Measurements from ENCODE around the gene RNF38.
"Not testable (repeated sequence)": the region's sequence is repeated elsewhere in the genome, so short reads cannot be mapped to it uniquely, and the experiment has no call there.

Gene RNF38

DNA sequence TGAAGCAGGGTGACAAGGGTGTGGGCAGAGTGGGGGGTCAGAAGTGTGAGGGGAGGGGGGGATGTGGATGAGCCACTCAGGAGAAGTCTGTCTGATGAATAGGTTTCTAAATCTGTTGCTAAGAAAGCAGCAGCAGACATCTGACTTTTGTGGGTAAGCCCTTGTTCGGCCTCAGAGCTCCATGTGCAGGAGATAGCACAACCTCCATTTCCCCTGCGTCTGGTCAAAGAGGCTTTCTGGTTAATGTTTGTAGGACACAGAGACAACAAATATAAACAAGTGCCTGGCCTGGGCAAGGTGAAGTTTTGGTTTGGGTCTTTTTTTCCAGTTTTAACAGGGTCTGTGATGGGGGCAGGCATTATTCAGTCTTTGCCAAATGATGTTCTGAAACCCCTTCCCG, 84.8 kb downstream of the RNF38 start:
- Histone ChIP-seq H3K9ac (ENCODE audit: low read length) (no peak overlapping the region), H3K4me3 (ENCODE audit: low read depth in 1 of 2, low read length in 2 of 2) (no peak overlapping the region), H3K9me3 (ENCODE audit: low read length) (no peaks in the 10 kb centered on the region), H3K27me3 (ENCODE audit: control insufficient read depth in 1 of 2, insufficient read depth in 2 of 2, low read length in 2 of 2) (no peaks in the 10 kb centered on the region), H3K27ac (ENCODE audit: low read depth, low read length) (no peak overlapping the region), H3K36me3 (ENCODE audit: insufficient read depth, low read length) (no peaks in the 10 kb centered on the region), H3K4me1 (ENCODE audit: insufficient read depth, low read length) (no peaks in the 10 kb centered on the region)

DNA sequence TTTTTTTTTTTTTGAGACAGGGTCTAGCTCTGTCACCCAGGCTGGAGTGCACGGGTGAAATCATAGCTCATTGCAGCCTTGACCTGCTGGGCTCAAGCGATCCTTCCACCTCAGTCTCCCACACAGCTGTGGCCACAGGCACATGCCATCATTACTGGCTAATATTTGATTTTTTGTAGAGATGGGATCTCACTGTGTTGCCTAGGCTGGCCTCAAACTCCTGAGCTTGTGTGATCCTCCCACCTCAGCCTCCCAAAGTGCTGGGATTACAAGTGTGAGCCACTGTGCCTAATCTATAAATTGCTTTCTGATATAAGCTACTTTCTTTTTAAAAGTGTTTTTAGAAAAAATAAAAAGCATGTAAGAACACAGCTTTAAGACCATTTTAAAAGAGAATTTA, 85.3 kb downstream of the RNF38 start:
- Histone ChIP-seq H3K27me3 (ENCODE audit: control insufficient read depth in 1 of 2, insufficient read depth in 2 of 2, low read length in 2 of 2) (no peaks in the 10 kb centered on the region), H3K4me3 (ENCODE audit: low read depth in 1 of 2, low read length in 2 of 2) (no peak overlapping the region), H3K36me3 (ENCODE audit: insufficient read depth, low read length) (no peaks in the 10 kb centered on the region), H3K9ac (ENCODE audit: low read length) (no peak overlapping the region), H3K27ac (ENCODE audit: low read depth, low read length) (no peak overlapping the region), H3K4me1 (ENCODE audit: insufficient read depth, low read length) (no peaks in the 10 kb centered on the region), H3K9me3 (ENCODE audit: low read length) (no peaks in the 10 kb centered on the region)

DNA sequence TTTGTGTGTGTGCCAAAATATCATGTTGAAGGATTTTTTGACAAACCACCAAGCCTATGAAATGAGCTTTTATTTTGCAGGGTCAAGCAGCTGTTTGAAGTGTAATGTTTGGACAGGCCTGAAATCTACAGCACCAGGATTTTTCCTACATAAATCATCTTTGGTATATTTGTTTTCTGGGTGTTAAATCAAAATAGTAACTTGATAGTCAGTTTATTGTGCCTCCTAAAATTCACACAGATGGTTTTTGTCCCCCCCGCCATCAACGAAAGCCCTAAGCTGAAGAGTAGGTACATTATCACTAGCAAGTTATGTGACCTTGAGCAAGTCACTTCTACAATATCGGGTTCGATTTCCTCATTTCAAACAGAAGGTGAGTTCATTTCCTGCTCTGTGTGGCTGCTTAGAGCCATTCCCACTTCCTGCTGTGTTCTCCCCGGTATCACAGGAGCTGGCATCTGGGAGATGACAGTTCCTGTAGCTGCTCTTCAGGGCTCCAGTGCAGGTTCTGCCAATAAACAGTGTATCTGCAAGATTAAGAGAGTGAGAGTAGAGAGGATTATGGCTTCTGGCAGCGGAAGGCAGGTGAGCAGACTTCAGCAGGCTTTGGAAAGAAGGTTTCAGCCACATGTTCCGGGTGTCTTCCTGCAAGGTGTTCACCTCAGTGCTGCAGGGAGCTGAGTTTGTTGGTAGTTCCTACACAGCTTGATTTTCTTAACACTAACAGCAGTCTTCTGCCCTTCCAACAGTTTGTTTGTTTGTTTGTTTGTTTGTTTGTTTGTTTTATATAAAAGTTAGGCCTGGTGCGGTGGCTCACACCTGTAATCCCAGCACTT, 93.4 kb downstream of the RNF38 start:
- H3K4me3 ChIP-seq (ENCODE audit: low read depth in 1 of 2, low read length in 2 of 2), result no peak overlapping the region
- no peaks in the 10 kb centered on the region for H3K4me1 ChIP-seq (ENCODE audit: insufficient read depth, low read length)
- no peak overlapping the region for H3K9ac ChIP-seq (ENCODE audit: low read length)
- H3K27me3 ChIP-seq (ENCODE audit: control insufficient read depth in 1 of 2, insufficient read depth in 2 of 2, low read length in 2 of 2), result no peaks in the 10 kb centered on the region
- no peaks in the 10 kb centered on the region for H3K36me3 ChIP-seq (ENCODE audit: insufficient read depth, low read length)
- H3K9me3 ChIP-seq (ENCODE audit: low read length), result no peaks in the 10 kb centered on the region
- H3K27ac ChIP-seq (ENCODE audit: low read depth, low read length), result no peak overlapping the region

DNA sequence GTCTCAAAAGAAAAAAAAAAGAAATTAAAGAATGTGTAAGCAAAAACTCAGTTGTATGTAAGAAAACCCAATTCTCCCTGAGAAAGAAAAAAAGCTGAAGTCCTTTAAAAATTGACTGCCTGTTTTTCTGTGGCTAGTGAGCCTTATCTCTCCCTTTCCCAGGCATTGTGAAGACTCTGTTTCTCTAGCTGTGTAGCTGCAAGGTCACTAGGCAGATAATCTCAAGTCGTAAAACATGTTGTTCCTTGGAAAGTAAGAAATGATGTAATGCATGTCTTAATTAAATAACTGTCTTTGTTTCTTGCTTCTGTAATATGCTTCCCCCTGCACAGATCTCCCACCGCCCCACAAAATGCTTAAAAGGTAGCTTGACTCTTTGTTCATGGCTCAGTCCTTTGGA, 95.7 kb downstream of the RNF38 start:
- not testable (repeated sequence) for H3K36me3 ChIP-seq (ENCODE audit: insufficient read depth, low read length); H3K27me3 ChIP-seq (ENCODE audit: control insufficient read depth in 1 of 2, insufficient read depth in 2 of 2, low read length in 2 of 2); H3K27ac ChIP-seq (ENCODE audit: low read depth, low read length)

DNA sequence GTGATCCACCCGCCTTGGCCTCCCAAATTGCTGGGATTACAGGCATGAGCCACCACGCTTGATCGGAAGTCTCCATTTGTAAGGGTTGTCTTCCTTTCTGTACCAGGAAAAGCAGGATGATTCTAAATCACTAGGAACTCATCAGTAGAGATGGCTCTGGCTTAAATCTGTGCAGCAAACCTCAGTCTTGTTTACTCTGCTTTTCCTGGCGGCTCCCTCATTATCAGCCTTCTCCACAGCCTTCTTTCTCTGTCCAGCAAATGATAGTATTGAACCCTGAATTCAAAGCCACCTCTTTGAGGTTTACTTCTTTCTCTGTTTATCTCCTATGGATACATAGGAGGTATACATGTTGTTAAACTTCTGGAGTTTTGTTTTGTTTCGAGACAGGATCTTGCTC, 98.8 kb downstream of the RNF38 start:
- Histone ChIP-seq H3K9me3 (ENCODE audit: low read length) (no peaks in the 10 kb centered on the region), H3K4me1 (ENCODE audit: insufficient read depth, low read length) (no peaks in the 10 kb centered on the region), H3K36me3 (ENCODE audit: insufficient read depth, low read length) (no peaks in the 10 kb centered on the region), H3K9ac (ENCODE audit: low read length) (no peak overlapping the region), H3K4me3 (ENCODE audit: low read depth in 1 of 2, low read length in 2 of 2) (no peak overlapping the region), H3K27me3 (ENCODE audit: control insufficient read depth in 1 of 2, insufficient read depth in 2 of 2, low read length in 2 of 2) (no peaks in the 10 kb centered on the region), H3K27ac (ENCODE audit: low read depth, low read length) (no peak overlapping the region)

More for the DNA sequence above, 95.7 kb downstream of the RNF38 start:
- H3K9me3 ChIP-seq (ENCODE audit: low read length); H3K4me3 ChIP-seq (ENCODE audit: low read depth in 1 of 2, low read length in 2 of 2); H3K9ac ChIP-seq (ENCODE audit: low read length); H3K4me1 ChIP-seq (ENCODE audit: insufficient read depth, low read length): not testable (repeated sequence)

DNA sequence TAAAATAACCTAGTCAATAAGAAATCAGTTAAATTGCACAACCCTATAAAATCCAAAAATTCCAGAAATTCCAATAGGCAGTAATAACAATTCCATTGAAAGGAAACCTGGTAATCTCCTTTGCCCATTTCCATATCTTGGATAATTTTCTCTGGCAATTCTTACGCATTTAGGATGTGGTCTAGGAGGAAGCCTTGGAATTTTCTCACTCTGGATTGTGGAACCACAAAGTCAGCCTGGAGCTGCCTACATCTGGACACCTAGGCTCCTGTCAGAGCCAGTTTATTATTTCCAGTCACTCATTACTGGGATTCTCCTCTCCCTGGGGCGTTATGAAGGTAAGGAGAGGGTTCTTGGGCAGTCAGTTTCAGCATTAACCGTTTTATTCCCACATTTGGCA, 101.5 kb downstream of the RNF38 start:
- Histone ChIP-seq H3K27ac (ENCODE audit: low read depth, low read length) (no peak overlapping the region), H3K36me3 (ENCODE audit: insufficient read depth, low read length) (no peaks in the 10 kb centered on the region), H3K9ac (ENCODE audit: low read length) (no peak overlapping the region), H3K9me3 (ENCODE audit: low read length) (no peaks in the 10 kb centered on the region), H3K27me3 (ENCODE audit: control insufficient read depth in 1 of 2, insufficient read depth in 2 of 2, low read length in 2 of 2) (no peaks in the 10 kb centered on the region), H3K4me3 (ENCODE audit: low read depth in 1 of 2, low read length in 2 of 2) (no peak overlapping the region), H3K4me1 (ENCODE audit: insufficient read depth, low read length) (no peaks in the 10 kb centered on the region)

DNA sequence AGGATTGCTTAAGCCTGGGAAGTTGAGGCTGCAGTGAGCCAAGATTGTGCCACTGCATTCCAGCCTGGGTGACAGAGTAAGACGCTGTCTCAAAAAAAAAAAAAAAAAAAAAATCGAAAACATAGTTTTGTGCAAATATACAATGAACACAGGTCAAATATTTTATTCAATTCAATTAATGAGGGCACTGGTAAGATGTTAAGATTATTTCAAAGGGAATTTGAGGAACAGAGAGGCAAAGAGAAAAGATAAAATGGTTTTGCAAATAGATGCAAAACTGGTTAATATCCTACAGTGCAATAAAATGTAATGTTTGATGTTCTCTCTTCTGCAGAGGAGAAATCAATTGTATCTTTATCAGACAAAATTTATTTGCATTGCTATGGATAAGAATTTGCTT, 102.3 kb downstream of the RNF38 start:
- H3K27ac ChIP-seq (ENCODE audit: low read depth, low read length), result no peak overlapping the region
- no peaks in the 10 kb centered on the region for H3K27me3 ChIP-seq (ENCODE audit: control insufficient read depth in 1 of 2, insufficient read depth in 2 of 2, low read length in 2 of 2)
- H3K4me3 ChIP-seq (ENCODE audit: low read depth in 1 of 2, low read length in 2 of 2), result no peak overlapping the region
- H3K4me1 ChIP-seq (ENCODE audit: insufficient read depth, low read length), result no peaks in the 10 kb centered on the region
- no peak overlapping the region for H3K9ac ChIP-seq (ENCODE audit: low read length)
- no peaks in the 10 kb centered on the region for H3K9me3 ChIP-seq (ENCODE audit: low read length)
- H3K36me3 ChIP-seq (ENCODE audit: insufficient read depth, low read length), result no peaks in the 10 kb centered on the region

DNA sequence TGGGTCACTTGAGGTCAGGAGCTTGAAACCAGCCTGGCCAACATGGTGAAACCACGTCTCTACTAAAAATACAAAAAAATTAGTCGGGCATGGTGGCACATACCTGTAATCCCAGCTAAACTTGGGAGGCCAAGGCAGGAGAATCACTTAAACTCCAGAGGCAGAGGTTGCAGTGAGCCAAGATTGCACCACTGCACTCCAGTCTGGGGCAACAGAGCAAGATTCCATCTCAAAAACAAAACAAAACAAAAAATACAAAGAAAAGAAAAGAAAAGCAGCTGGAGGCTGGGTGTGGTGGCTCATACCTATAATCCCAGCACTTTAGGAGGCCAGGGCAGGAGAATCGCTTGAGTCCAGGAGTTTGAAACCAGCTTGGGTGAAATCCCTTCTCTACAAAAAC, 105.1 kb downstream of the RNF38 start:
- H3K4me1 ChIP-seq (ENCODE audit: insufficient read depth, low read length); H3K9ac ChIP-seq (ENCODE audit: low read length); H3K4me3 ChIP-seq (ENCODE audit: low read depth in 1 of 2, low read length in 2 of 2); H3K27ac ChIP-seq (ENCODE audit: low read depth, low read length); H3K27me3 ChIP-seq (ENCODE audit: control insufficient read depth in 1 of 2, insufficient read depth in 2 of 2, low read length in 2 of 2); H3K36me3 ChIP-seq (ENCODE audit: insufficient read depth, low read length); H3K9me3 ChIP-seq (ENCODE audit: low read length): not testable (repeated sequence)

DNA sequence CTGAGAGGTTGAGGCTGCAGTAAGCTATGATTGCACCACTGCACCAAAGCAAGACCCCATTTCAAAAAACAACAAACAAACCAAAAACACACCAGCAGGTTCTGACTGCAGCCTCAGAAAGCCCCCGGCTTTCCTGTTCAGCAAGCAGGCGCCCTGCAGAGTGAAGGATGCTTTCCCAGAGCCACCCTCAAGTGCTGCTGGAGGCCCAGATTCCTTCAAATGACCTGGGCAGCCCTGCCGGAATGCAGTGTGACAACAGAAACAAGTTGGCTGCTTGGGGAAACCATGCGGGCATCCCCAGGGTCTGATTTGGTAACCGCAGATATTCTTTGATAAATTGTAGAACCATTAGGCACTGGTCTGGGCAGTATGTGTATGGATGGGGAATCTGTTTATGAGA, 106.2 kb downstream of the RNF38 start:
- Histone ChIP-seq H3K36me3 (ENCODE audit: insufficient read depth, low read length) (no peaks in the 10 kb centered on the region), H3K4me3 (ENCODE audit: low read depth in 1 of 2, low read length in 2 of 2) (no peak overlapping the region), H3K9me3 (ENCODE audit: low read length) (no peaks in the 10 kb centered on the region), H3K4me1 (ENCODE audit: insufficient read depth, low read length) (no peaks in the 10 kb centered on the region), H3K27me3 (ENCODE audit: control insufficient read depth in 1 of 2, insufficient read depth in 2 of 2, low read length in 2 of 2) (no peaks in the 10 kb centered on the region), H3K27ac (ENCODE audit: low read depth, low read length) (no peak overlapping the region), H3K9ac (ENCODE audit: low read length) (no peak overlapping the region)

DNA sequence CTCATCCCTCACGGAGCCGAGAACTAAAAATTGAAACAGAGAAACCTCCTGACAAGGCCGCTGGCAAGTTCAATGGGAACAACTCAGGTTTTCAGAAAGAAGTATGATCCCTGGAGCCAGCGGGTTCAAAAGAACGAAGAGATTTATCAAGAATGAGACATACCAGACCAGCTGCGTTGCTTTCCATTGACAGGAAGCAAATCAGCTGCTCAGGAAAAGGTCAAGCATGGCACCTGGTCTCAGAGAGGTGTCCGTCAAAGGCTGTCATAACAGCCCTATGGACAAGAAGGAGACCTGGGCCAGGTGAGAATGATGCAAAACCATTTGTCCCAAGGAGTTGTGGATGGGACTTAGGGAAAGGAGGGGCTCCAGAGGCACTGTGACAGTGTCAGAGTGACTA, 106.9 kb downstream of the RNF38 start:
- no peaks in the 10 kb centered on the region for H3K4me1 ChIP-seq (ENCODE audit: insufficient read depth, low read length)
- no peaks in the 10 kb centered on the region for H3K27me3 ChIP-seq (ENCODE audit: control insufficient read depth in 1 of 2, insufficient read depth in 2 of 2, low read length in 2 of 2)
- H3K36me3 ChIP-seq (ENCODE audit: insufficient read depth, low read length), result no peaks in the 10 kb centered on the region
- H3K9ac ChIP-seq (ENCODE audit: low read length), result no peak overlapping the region
- H3K4me3 ChIP-seq (ENCODE audit: low read depth in 1 of 2, low read length in 2 of 2), result no peak overlapping the region
- no peak overlapping the region for H3K27ac ChIP-seq (ENCODE audit: low read depth, low read length)
- no peaks in the 10 kb centered on the region for H3K9me3 ChIP-seq (ENCODE audit: low read length)

DNA sequence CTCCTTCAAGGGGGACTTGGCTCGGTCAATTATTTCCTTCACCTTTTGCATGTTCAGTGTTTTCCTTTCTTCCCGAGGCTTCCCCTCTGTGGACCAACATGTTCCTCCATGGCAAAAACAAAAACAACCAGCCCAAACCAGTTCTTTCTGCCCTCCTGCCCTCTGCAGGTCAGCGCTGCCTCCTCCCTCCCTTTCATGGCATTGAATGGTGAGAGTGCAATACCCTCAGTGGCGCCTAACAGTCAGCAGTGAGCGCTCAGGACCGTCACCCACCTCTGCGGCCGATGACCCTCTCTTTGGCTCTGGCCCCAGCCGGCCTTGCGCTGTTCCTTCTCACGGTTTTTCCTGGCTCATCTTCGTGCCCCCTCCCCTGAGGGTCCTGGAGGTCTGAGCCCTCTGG, 107.4 kb downstream of the RNF38 start:
- no peaks in the 10 kb centered on the region for H3K4me1 ChIP-seq (ENCODE audit: insufficient read depth, low read length)

DNA sequence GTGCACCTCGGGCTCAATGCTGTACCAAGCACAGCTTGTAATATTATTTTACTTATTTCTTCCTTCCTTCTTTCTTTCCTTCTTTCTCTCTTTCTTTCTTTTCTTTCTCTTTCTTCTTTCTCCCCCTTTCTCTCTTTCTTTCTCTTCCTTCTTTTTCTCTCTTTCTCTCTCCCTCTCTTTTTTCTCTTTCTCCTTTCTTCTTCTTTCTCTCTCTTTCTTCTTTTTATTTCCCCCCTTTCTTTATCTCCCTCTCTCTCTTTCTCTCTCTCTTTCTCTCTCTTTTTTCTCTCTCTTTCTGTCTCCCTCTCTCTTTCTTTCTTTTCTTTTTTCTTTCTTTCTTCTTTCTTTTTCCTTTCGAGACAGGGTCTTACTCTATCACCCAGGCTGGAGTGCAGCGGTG, 109.1 kb downstream of the RNF38 start:
- Histone ChIP-seq H3K27me3 (ENCODE audit: control insufficient read depth in 1 of 2, insufficient read depth in 2 of 2, low read length in 2 of 2) (no peaks in the 10 kb centered on the region), H3K27ac (ENCODE audit: low read depth, low read length) (no peak overlapping the region), H3K36me3 (ENCODE audit: insufficient read depth, low read length) (no peaks in the 10 kb centered on the region), H3K4me1 (ENCODE audit: insufficient read depth, low read length) (no peaks in the 10 kb centered on the region), H3K4me3 (ENCODE audit: low read depth in 1 of 2, low read length in 2 of 2) (no peak overlapping the region), H3K9ac (ENCODE audit: low read length) (no peak overlapping the region), H3K9me3 (ENCODE audit: low read length) (no peaks in the 10 kb centered on the region)

More for the DNA sequence above, 107.4 kb downstream of the RNF38 start:
- H3K9me3 ChIP-seq (ENCODE audit: low read length), result no peaks in the 10 kb centered on the region
- no peak overlapping the region for H3K27ac ChIP-seq (ENCODE audit: low read depth, low read length)
- no peaks in the 10 kb centered on the region for H3K36me3 ChIP-seq (ENCODE audit: insufficient read depth, low read length)
- no peak overlapping the region for H3K4me3 ChIP-seq (ENCODE audit: low read depth in 1 of 2, low read length in 2 of 2)
- no peak overlapping the region for H3K9ac ChIP-seq (ENCODE audit: low read length)
- H3K27me3 ChIP-seq (ENCODE audit: control insufficient read depth in 1 of 2, insufficient read depth in 2 of 2, low read length in 2 of 2), result no peaks in the 10 kb centered on the region

All from muscle layer of colon (tissue), 2 donors.